Prostate gland (tissue), 2 donors: ENCODE results near the gene DSC2.

Experiments used
- CTCF ChIP-seq, 4 experiments: fragments of 200-600 bp in 2 of 4; fragments of 450-650 bp in 2 of 4; sonication (generic) in 2 of 4; IDR thresholded peaks; 1 replicate in 3 of 4; 2 replicates in 1 of 4; pipeline ENCODE4 v1.5.1; 2016 to 2019; ENCODE audit warnings: antibody characterized with exemption in 4 of 4, mild to moderate bottlenecking in 2 of 4, moderate library complexity in 2 of 4
- POLR2A ChIP-seq: fragments of 450-650 bp; IDR thresholded peaks from one replicate; pipeline ENCODE4 v1.6.1; 2016; ENCODE audit warnings: antibody characterized with exemption, mild to moderate bottlenecking
- POLR2AphosphoS5 ChIP-seq: sonication (generic); formaldehyde crosslinking; IDR thresholded peaks from one replicate; pipeline ENCODE4 v1.6.1; 2017; ENCODE audit warnings: antibody characterized with exemption

- TF ChIP-seq CTCF (IDR thresholded peaks at IDR 0.05) = no peak
- no peak for TF ChIP-seq POLR2A
- TF ChIP-seq POLR2AphosphoS5 = no peak
Observed at GRCh38 chr18:31103423-31103822, 1.2 kb upstream of the DSC2 start.
